K562 (cell line): Measurements from ENCODE around the gene BRSK1. TPM values are rescaled to one million over a fixed set of nuclear protein-coding genes. Genes with fewer than 3 reads are reported as not detected.

Experiments
- BHLHE40 ChIP-seq: IDR thresholded peaks from 2 replicates; pipeline ENCODE4 v1.6.1; 2011; ENCODE audit warnings: low read length, improper control_type of control experiment
- CTCFL ChIP-seq: IDR thresholded peaks from 2 replicates; pipeline ENCODE4 v1.6.1; 2011; ENCODE audit warnings: borderline replicate concordance, low read depth, mild to moderate bottlenecking, moderate library complexity, low read length; ENCODE audit not compliant: insufficient read depth, poor library complexity, severe bottlenecking
- EHMT2 ChIP-seq: fragments of 450-650 bp; IDR thresholded peaks from 2 replicates; pipeline ENCODE4 v1.6.1; 2018; ENCODE audit warnings: antibody characterized with exemption
- ETS1 ChIP-seq: conservative IDR thresholded peaks from 2 replicates; pipeline ENCODE4 v1.6.1; 2011; ENCODE audit warnings: low read depth, mild to moderate bottlenecking, low read length; ENCODE audit not compliant: control insufficient read depth
- HMGXB4 ChIP-seq: sonication (generic); formaldehyde crosslinking; IDR thresholded peaks from 2 replicates; pipeline ENCODE4 v1.8.1; 2023; ENCODE audit warnings: mild to moderate bottlenecking, missing genetic modification reagents
- KLF13 ChIP-seq: fragments of 450-650 bp; IDR thresholded peaks from 2 replicates; pipeline ENCODE4 v1.6.1; 2016; ENCODE audit warnings: missing genetic modification characterization, low read depth, mild to moderate bottlenecking, missing compliant biosample characterization, moderate library complexity, borderline replicate concordance
- KLF16 ChIP-seq: IDR thresholded peaks from 2 replicates; pipeline ENCODE4 v1.6.1; 2016; ENCODE audit warnings: antibody characterized with exemption
- POLR2B ChIP-seq: fragments of 450-650 bp; IDR thresholded peaks from 2 replicates; pipeline ENCODE4 v1.6.1; 2018; ENCODE audit warnings: low read depth; ENCODE audit not compliant: partially characterized antibody
- RCOR1 ChIP-seq, 2 experiments: IDR thresholded peaks; 2 replicates each; pipeline ENCODE4 v1.6.1; 2012; ENCODE audit warnings: low read depth in 2 of 2, low read length in 2 of 2, borderline replicate concordance in 1 of 2, improper control_type of control experiment in 1 of 2
- TCF15 ChIP-seq: fragments of 250-450 bp; sonication (Bioruptor Pico); IDR thresholded peaks from 2 replicates; pipeline ENCODE4 v1.8.0; 2022; ENCODE audit warnings: moderate library complexity, mild to moderate bottlenecking, inconsistent platforms
- VEZF1 ChIP-seq: fragments of 200-800 bp; sonication (Bioruptor generic); IDR thresholded peaks from 2 replicates; pipeline ENCODE4 v1.6.1; 2017; ENCODE audit warnings: missing genetic modification characterization, missing compliant biosample characterization
- ZBTB33 ChIP-seq: sonication (generic); formaldehyde crosslinking; IDR thresholded peaks from 2 replicates; pipeline ENCODE4 v1.8.1; 2023; ENCODE audit warnings: mild to moderate bottlenecking, missing genetic modification reagents
- ZBTB43 ChIP-seq: sonication (generic); formaldehyde crosslinking; IDR thresholded peaks from 2 replicates; pipeline ENCODE4 v1.8.0; 2023; ENCODE audit warnings: mild to moderate bottlenecking, missing genetic modification reagents
- polyA plus RNA-seq, 8 experiments: library from polyadenylated mRNA; depleted of rRNA in 4 of 8; stranded (reverse) in 5 of 8; unstranded in 3 of 8; fragments of >200 nt; fragmentation: Nextera tagmentation in 2 of 8; fragmentation: Illumina TruSeq in 1 of 8; extraction: Ambion mirVana in 2 of 8; extraction: Trizol in 1 of 8; gene quantifications; 2 replicates each; pipeline versions ENCODE4 v1.2.1 to v1.2.3, GENCODE V29; 2011 to 2014; ENCODE audit warnings: inconsistent platforms in 1 of 8, missing spikeins in 1 of 8
- total RNA-seq, 7 experiments: library from RNA; depleted of rRNA in 6 of 7; stranded (reverse); fragments of >200 nt in 6 of 7; fragmentation: Illumina TruSeq in 2 of 7; extraction: Trizol in 2 of 7; gene quantifications; 2 replicates each; pipeline versions ENCODE4 v1.2.1 to v1.2.3, GENCODE V29; 2011 to 2021; ENCODE audit warnings: low replicate concordance in 1 of 7

BRSK1 gene
- total and polyA plus RNA-seq, 9 of the 15 experiments (the other 6 are each of a cell fraction or from before 2014, with no cell fraction given), result 1.7 to 9.3 (median 3.8) TPM; not detected in 2

GRCh38 chr19:55301459-55302317, 17.9 kb downstream of the BRSK1 start (continued):
- TF ChIP-seq ZBTB33 (CRISPR knock-in tag) (peak; percentile 52; the same call in 1 of the 2 replicates), ETS1 (0 out of 2 replicates have a peak, but pooled peaks have one; percentile 33), BHLHE40 (no peak), KLF13 (tag) (peak; percentile 47; the same call in 1 of the 2 replicates), CTCFL (peak; percentile 77), RCOR1 (IDR thresholded peaks at IDR 0.05; ENCODE audit: borderline replicate concordance in 1 of 2, low read depth in 2 of 2, low read length in 2 of 2) (0 out of 4 replicates have a peak, but pooled peaks of 1 of the 2 experiments have one; percentile 50), ZBTB43 (CRISPR knock-in tag) (no peak), POLR2B (peak; percentile 58), EHMT2 (no peak), HMGXB4 (peak; percentile 69; the same call in 1 of the 2 replicates), TCF15 (CRISPR knock-in tag) (0 out of 2 replicates have a peak, but pooled peaks have one; percentile 27), KLF16 (0 out of 2 replicates have a peak, but pooled peaks have one; percentile 22), VEZF1 (CRISPR knock-in tag) (peak; percentile 74)
